HG03060 (cell line): ENCODE data around the gene SKIC8.

ENCODE experiments used
- ATAC-seq: cut with Tn5 transposase; IDR thresholded peaks from one replicate; pipeline ENCODE4 v1.9.1; 2021; ENCODE audit warnings: low read depth, moderate number of reproducible peaks; ENCODE audit not compliant: unreplicated experiment

Gene SKIC8

GRCh38 chr15:78322724-78323521 is 23.5 kb upstream of the SKIC8 start:
- no peak for ATAC-seq

- no peak for ATAC-seq
These were observed 22.8 kb upstream of the SKIC8 start for GRCh38 chr15:78322243-78322642.

- no peak for ATAC-seq
These were observed 22.4 kb upstream of the SKIC8 start for GRCh38 chr15:78321786-78322185.

GRCh38 chr15:78321041-78321570 is 21.7 kb upstream of the SKIC8 start:
- ATAC-seq: no peak

GRCh38 chr15:78320183-78320582 is 20.8 kb upstream of the SKIC8 start:
- no peak for ATAC-seq

GRCh38 chr15:78319588-78319987 is 20.2 kb upstream of the SKIC8 start:
- ATAC-seq: no peak

GRCh38 chr15:78317145-78317836 is 17.9 kb upstream of the SKIC8 start:
- ATAC-seq: no peak

GRCh38 chr15:78316283-78317083 is 17.1 kb upstream of the SKIC8 start:
- ATAC-seq: no peak

- no peak for ATAC-seq
These were observed 16.4 kb upstream of the SKIC8 start for GRCh38 chr15:78315686-78316282.

- ATAC-seq: no peak
These were observed 14.8 kb upstream of the SKIC8 start for GRCh38 chr15:78314181-78314581.

GRCh38 chr15:78313383-78313782 is 14.0 kb upstream of the SKIC8 start:
- no peak for ATAC-seq

GRCh38 chr15:78312957-78313356 is 13.5 kb upstream of the SKIC8 start:
- no peak for ATAC-seq

GRCh38 chr15:78312536-78312935 is 13.1 kb upstream of the SKIC8 start:
- no peak for ATAC-seq

GRCh38 chr15:78311292-78311691 is 11.9 kb upstream of the SKIC8 start:
- no peak for ATAC-seq

- no peak for ATAC-seq
These were observed 9.1 kb upstream of the SKIC8 start for GRCh38 chr15:78308422-78309032.

- no peak for ATAC-seq
These were observed 8.6 kb upstream of the SKIC8 start for GRCh38 chr15:78307976-78308375.

- ATAC-seq: no peak
These were observed 6.9 kb upstream of the SKIC8 start for GRCh38 chr15:78306176-78306774.

- ATAC-seq: no peak
These were observed 5.0 kb upstream of the SKIC8 start for GRCh38 chr15:78304216-78305066.
